Gastrocnemius medialis (tissue), 4 donors: ENCODE data around the gene JSRP1.

Experiments used
- POLR2A ChIP-seq, 2 donors: fragments of 450-650 bp; IDR thresholded peaks; one replicate each; pipeline ENCODE4 v1.6.1; 2017; ENCODE audit warnings: antibody characterized with exemption in 2 of 2, mild to moderate bottlenecking in 2 of 2, moderate library complexity in 2 of 2
- TF ChIP-seq, protein P1 (sequence below), 5 experiments: fragments of 450-650 bp in 3 of 5; fragments of 200-600 bp in 2 of 5; sonication (generic) in 2 of 5; IDR thresholded peaks in 4 of 5; conservative IDR thresholded peaks in 1 of 5; 1 replicate in 4 of 5; 2 replicates in 1 of 5; pipeline ENCODE4 v1.5.1; 2016 to 2019; ENCODE audit warnings: antibody characterized with exemption in 5 of 5, mild to moderate bottlenecking in 3 of 5, moderate library complexity in 3 of 5

DNA sequence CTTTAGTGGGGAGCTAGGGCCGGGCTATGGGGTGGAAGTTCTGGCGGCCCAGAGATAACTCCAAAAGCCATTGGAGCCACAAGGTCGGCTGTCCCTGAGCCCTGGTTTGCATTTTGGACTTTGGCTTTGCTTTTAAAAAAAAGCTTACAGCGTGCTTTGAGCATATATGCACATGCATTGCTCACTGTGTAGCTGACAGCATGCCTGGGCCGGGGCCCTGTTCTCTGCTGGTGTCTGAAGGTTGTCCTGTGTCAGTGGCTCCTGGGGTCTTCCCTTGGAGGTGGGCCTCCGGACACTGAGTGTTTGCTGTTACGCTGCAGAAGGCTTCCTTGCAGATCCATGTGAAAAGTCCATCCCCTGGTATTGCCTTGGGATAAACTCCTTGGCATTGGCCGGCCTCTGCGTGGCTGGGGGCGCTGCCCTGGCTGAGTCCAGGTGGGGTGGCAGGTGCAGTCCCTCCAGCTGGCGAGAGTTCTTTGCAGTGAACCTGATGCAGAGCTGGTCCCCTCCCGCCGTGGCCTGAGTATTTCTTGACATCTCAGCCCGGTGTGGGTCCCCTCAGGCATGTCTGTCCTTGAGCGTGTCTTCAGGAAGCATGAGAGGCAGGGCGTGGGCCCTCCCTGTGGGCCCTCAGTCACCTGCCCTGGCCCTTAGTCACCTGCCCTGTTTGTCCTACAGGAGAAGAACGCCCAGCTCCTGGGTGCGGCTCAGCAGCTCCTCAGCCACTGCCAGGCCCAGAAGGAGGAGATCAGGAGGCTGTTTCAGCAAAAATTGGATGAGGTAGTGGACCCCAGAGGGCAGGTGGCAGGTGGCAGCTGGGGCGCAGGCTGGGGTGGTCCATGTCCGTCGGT, 43.1 kb downstream of the JSRP1 start:
- TF ChIP-seq, protein P1, sequence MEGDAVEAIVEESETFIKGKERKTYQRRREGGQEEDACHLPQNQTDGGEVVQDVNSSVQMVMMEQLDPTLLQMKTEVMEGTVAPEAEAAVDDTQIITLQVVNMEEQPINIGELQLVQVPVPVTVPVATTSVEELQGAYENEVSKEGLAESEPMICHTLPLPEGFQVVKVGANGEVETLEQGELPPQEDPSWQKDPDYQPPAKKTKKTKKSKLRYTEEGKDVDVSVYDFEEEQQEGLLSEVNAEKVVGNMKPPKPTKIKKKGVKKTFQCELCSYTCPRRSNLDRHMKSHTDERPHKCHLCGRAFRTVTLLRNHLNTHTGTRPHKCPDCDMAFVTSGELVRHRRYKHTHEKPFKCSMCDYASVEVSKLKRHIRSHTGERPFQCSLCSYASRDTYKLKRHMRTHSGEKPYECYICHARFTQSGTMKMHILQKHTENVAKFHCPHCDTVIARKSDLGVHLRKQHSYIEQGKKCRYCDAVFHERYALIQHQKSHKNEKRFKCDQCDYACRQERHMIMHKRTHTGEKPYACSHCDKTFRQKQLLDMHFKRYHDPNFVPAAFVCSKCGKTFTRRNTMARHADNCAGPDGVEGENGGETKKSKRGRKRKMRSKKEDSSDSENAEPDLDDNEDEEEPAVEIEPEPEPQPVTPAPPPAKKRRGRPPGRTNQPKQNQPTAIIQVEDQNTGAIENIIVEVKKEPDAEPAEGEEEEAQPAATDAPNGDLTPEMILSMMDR (IDR thresholded peaks at IDR 0.05 in 4 of 5, conservative IDR thresholded peaks at IDR 0.05 in 1 of 5) = no peak
- no peak for TF ChIP-seq POLR2A (IDR thresholded peaks at IDR 0.05)
